ENCODE data around the gene MAGEB17. TPM values are rescaled to one million over a fixed set of nuclear protein-coding genes. Genes with fewer than 3 reads are reported as not detected.

Gene MAGEB17
- total RNA-seq, 1 donor from 2014 or later, result not detected

GRCh38 chrX:16196829-16197228, 29.5 kb downstream of the MAGEB17 start:
- ChIA-PET POLR2A (no interaction called here), CTCF (no interaction called here)
- Mint-ChIP-seq H3K9me3 (no peaks in the 10 kb centered on the region), H3K27me3 (peaks cover 5% of the 10 kb centered on the region), H3K27ac (no peak overlapping the region), H3K4me1 (no peaks in the 10 kb centered on the region), H3K4me3 (no peak overlapping the region), H3K36me3 (ENCODE audit: low read depth) (no peaks in the 10 kb centered on the region)
- intact Hi-C loops (cut with micrococcal nuclease), result no loop called here
- no peak for TF ChIP-seq CTCF (IDR thresholded peaks at IDR 0.05)
- ATAC-seq (ENCODE audit: low read depth), result no peak
- DNase-seq, result no peak

- H3K27ac Mint-ChIP-seq, result no peak overlapping the region
- H3K9me3 Mint-ChIP-seq, result no peaks in the 10 kb centered on the region
- POLR2A ChIA-PET, result no interaction called here
- peaks cover 5% of the 10 kb centered on the region for H3K27me3 Mint-ChIP-seq
- H3K36me3 Mint-ChIP-seq (ENCODE audit: low read depth), result no peaks in the 10 kb centered on the region
- no peak for TF ChIP-seq CTCF (IDR thresholded peaks at IDR 0.05)
- DNase-seq (no peak), ATAC-seq (ENCODE audit: low read depth) (no peak)
- CTCF ChIA-PET, result no interaction called here
- no peak overlapping the region for H3K4me3 Mint-ChIP-seq
- no peaks in the 10 kb centered on the region for H3K4me1 Mint-ChIP-seq
- intact Hi-C loops (cut with micrococcal nuclease), result no loop called here
These were observed 32.1 kb downstream of the MAGEB17 start for GRCh38 chrX:16199343-16199742.

- Mint-ChIP-seq H3K9me3 (no peaks in the 10 kb centered on the region), H3K27me3 (peaks cover 3% of the 10 kb centered on the region), H3K27ac (no peak overlapping the region), H3K36me3 (ENCODE audit: low read depth) (no peaks in the 10 kb centered on the region), H3K4me1 (no peaks in the 10 kb centered on the region), H3K4me3 (no peak overlapping the region)
- no peak for ATAC-seq (ENCODE audit: low read depth)
- intact Hi-C loops (cut with micrococcal nuclease), result no loop called here
- ChIA-PET POLR2A (no interaction called here), CTCF (no interaction called here)
- TF ChIP-seq CTCF (IDR thresholded peaks at IDR 0.05), result no peak
- DNase-seq, result no peak
These were observed 35.7 kb downstream of the MAGEB17 start for GRCh38 chrX:16202943-16203342.

GRCh38 chrX:16204538-16204937, 37.3 kb downstream of the MAGEB17 start:
- intact Hi-C loops (cut with micrococcal nuclease), result no loop called here
- no peaks in the 10 kb centered on the region for H3K9me3 Mint-ChIP-seq
- H3K27me3 Mint-ChIP-seq, result peaks cover 3% of the 10 kb centered on the region
- H3K27ac Mint-ChIP-seq, result no peak overlapping the region
- H3K4me1 Mint-ChIP-seq, result no peaks in the 10 kb centered on the region
- H3K4me3 Mint-ChIP-seq, result no peak overlapping the region
- no peaks in the 10 kb centered on the region for H3K36me3 Mint-ChIP-seq (ENCODE audit: low read depth)
- ATAC-seq (ENCODE audit: low read depth) (no peak), DNase-seq (no peak)
- ChIA-PET CTCF (no interaction called here), POLR2A (no interaction called here)
- TF ChIP-seq CTCF (IDR thresholded peaks at IDR 0.05), result no peak

GRCh38 chrX:16205840-16206239, 38.6 kb downstream of the MAGEB17 start:
- CTCF ChIA-PET, result no interaction called here

More at GRCh38 chrX:16205840-16206239, 38.6 kb downstream of the MAGEB17 start:
- Mint-ChIP-seq H3K36me3 (ENCODE audit: low read depth) (no peaks in the 10 kb centered on the region), H3K27ac (no peak overlapping the region), H3K27me3 (no peaks in the 10 kb centered on the region), H3K4me3 (no peak overlapping the region), H3K9me3 (no peaks in the 10 kb centered on the region), H3K4me1 (no peaks in the 10 kb centered on the region)
- TF ChIP-seq CTCF (IDR thresholded peaks at IDR 0.05), result no peak
- intact Hi-C loops (cut with micrococcal nuclease), result no loop called here
- POLR2A ChIA-PET, result no interaction called here
- no peak for DNase-seq
- ATAC-seq (ENCODE audit: low read depth), result no peak
